Bronchial epithelial cell (primary cell): ENCODE data around the gene NR0B2. TPM values are rescaled to one million over a fixed set of nuclear protein-coding genes. Genes with fewer than 3 reads are reported as not detected.
A peak's percentile ranks its signal among the peaks of the same experiment; 100 is the strongest.

Experiments
- DNase-seq: peaks from one replicate; pipeline ENCODE4 v3.0.0-alpha.2; 2010; ENCODE audit warnings: low read depth
- FAIRE-seq: peaks from 2 replicates; lab custom pipeline; 2011; peaks lifted over from hg19 to GRCh38; lab: Jason Lieb, UNC
- H3K27me3 ChIP-seq: 2 replicates; pipeline ENCODE4 v1.5.1; 2011; ENCODE audit warnings: low read length; ENCODE audit not compliant: control insufficient read depth, insufficient read depth
- H3K36me3 ChIP-seq: 2 replicates; pipeline ENCODE4 v1.5.1; 2011; ENCODE audit warnings: low read length; ENCODE audit not compliant: control insufficient read depth, insufficient read depth
- H3K4me3 ChIP-seq: 2 replicates; pipeline ENCODE4 v1.5.1; 2011; ENCODE audit warnings: mild to moderate bottlenecking, low read depth, low read length, control low read depth
- CTCF ChIP-seq: IDR thresholded peaks from 2 replicates; pipeline ENCODE4 v1.5.1; 2011; ENCODE audit warnings: mild to moderate bottlenecking, moderate library complexity, low read length, control low read depth, inconsistent platforms; ENCODE audit not compliant: insufficient read depth, severe bottlenecking
- total RNA-seq: library from RNA; depleted of rRNA; stranded (reverse); fragments of >200 nt; gene quantifications from 2 replicates; pipeline ENCODE4 v1.2.1, GENCODE V29; 2014

Gene NR0B2
- not detected in 2 replicates for total RNA-seq

- DNase-seq (no peak), FAIRE-seq (no peak)
- TF ChIP-seq CTCF: no peak
Observed at GRCh38 chr1:26913754-26914619, at the start of gene NR0B2. NR0B2 (minus strand) TSS chr1:26913975; CDS start chr1:26913940, 35 bp downstream.

GRCh38 chr1:26961826-26962225, 48.1 kb upstream of the NR0B2 start:
- DNase-seq (peak; percentile 94), FAIRE-seq (no peak)
- Histone ChIP-seq H3K36me3 (no peaks in the 10 kb centered on the region), H3K4me3 (no peak overlapping the region), H3K27me3 (no peaks in the 10 kb centered on the region)
- no peak for TF ChIP-seq CTCF

More at GRCh38 chr1:26913754-26914619, at the start of gene NR0B2:
- Histone ChIP-seq H3K27me3 (no peaks in the 10 kb centered on the region), H3K36me3 (no peaks in the 10 kb centered on the region), H3K4me3 (no peak within 1 kb of the TSS)

- Histone ChIP-seq H3K4me3 (peak overlapping the region; percentile 97), H3K27me3 (no peaks in the 10 kb centered on the region), H3K36me3 (no peaks in the 10 kb centered on the region)
- DNase-seq (no peak), FAIRE-seq (no peak)
- no peak for TF ChIP-seq CTCF
Observed at GRCh38 chr1:26960625-26960966, 46.8 kb upstream of the NR0B2 start.

GRCh38 chr1:26959722-26960624, 46.2 kb upstream of the NR0B2 start, which contains the start of gene KDF1:
KDF1 (minus strand) TSS chr1:26960468; CDS start chr1:26952380, 8,088 bp downstream.
- peak; percentile 66 for TF ChIP-seq CTCF
- no peaks in the 10 kb centered on the region for H3K27me3 ChIP-seq
- no peaks in the 10 kb centered on the region for H3K36me3 ChIP-seq
- peak; percentile 77 for DNase-seq
- H3K4me3 ChIP-seq: peak within 1 kb of the TSS; percentile 97
- FAIRE-seq: no peak

GRCh38 chr1:26959270-26959669, 45.5 kb upstream of the NR0B2 start:
- no peak for FAIRE-seq
- Histone ChIP-seq H3K4me3 (peak overlapping the region; percentile 97), H3K36me3 (no peaks in the 10 kb centered on the region), H3K27me3 (no peaks in the 10 kb centered on the region)
- no peak for TF ChIP-seq CTCF
- no peak for DNase-seq
